Mucosa of descending colon (tissue), 3 donors: ENCODE data around the gene LCN12. TPM values are rescaled to one million over a fixed set of nuclear protein-coding genes. Genes with fewer than 3 reads are reported as not detected.

ENCODE experiments used
- ATAC-seq: fragments of 200-7000 bp; cut with Tn5 transposase; one replicate; pipeline ENCODE4 v1.9.1; 2020; ENCODE audit warnings: mild to moderate bottlenecking, moderate library complexity
- DNase-seq, 3 donors: peaks; one replicate each; pipeline ENCODE4 v3.0.0-alpha.2; 2020
- H3K36me3 ChIP-seq: fragments of 200-600 bp; one replicate; pipeline ENCODE4 v1.8.0; 2021; ENCODE audit warnings: low read depth, mild to moderate bottlenecking
- H3K4me1 ChIP-seq: fragments of 200-600 bp; one replicate; pipeline ENCODE4 v1.8.0; 2021; ENCODE audit warnings: low read depth, mild to moderate bottlenecking
- H3K4me3 ChIP-seq: fragments of 200-600 bp; one replicate; pipeline ENCODE4 v1.8.0; 2021; ENCODE audit warnings: mild to moderate bottlenecking
- H3K9me3 ChIP-seq: fragments of 200-600 bp; one replicate; pipeline ENCODE4 v1.8.0; 2021; ENCODE audit warnings: mild to moderate bottlenecking
- CTCF ChIP-seq: fragments of 200-600 bp; IDR thresholded peaks from one replicate; pipeline ENCODE4 v1.8.0; 2022; ENCODE audit warnings: antibody characterized with exemption, mild to moderate bottlenecking
- intact Hi-C, 2 donors: fragments of 100-400 bp; cut with DNase I in 1 of 2; cut with micrococcal nuclease in 1 of 2; formaldehyde crosslinking; loops; one replicate each; pipeline versions ENCODE4 v1.11.0 to v1.11.1; 2022; cut with DNase I, micrococcal nuclease
- total RNA-seq, 3 donors: library from RNA; stranded (reverse); fragmentation: NEBNext Ultra II Directional in 2 of 3; extraction: Animal tissue kit (Norgen Biotek cat#: 25700) in 2 of 3; gene quantifications; one replicate each; pipeline versions ENCODE4 v1.2.1 to v1.2.4, GENCODE V29; 2021 to 2023
- donor health status: DM: no; HTN: no; CAD: no; lungs with moderate emphysema.
- donor health status: DM: no; HTN: no; CAD: no.
- donor health status: DM: no; HTN: yes; CAD: no.

Gene LCN12
- total RNA-seq, 3 donors from 2014 or later: 6.8 to 10.7 (median 7.6) TPM

- intact Hi-C loops: no loop called here
- Histone ChIP-seq H3K9me3 (no peaks in the 10 kb centered on the region), H3K4me3 (no peak overlapping the region), H3K36me3 (peaks cover 8% of the 10 kb centered on the region), H3K4me1 (no peaks in the 10 kb centered on the region)
- no peak for ATAC-seq
- DNase-seq: no peak
- TF ChIP-seq CTCF: no peak
Measured at GRCh38 chr9:136925414-136926153, 26.5 kb upstream of the LCN12 start.

- peaks cover 8% of the 10 kb centered on the region for H3K36me3 ChIP-seq
- no peak overlapping the region for H3K4me3 ChIP-seq
- no peak for TF ChIP-seq CTCF
- intact Hi-C loops: no loop called here
- H3K4me1 ChIP-seq: peaks cover 3% of the 10 kb centered on the region
- peak; percentile 23 for ATAC-seq
- no peak for DNase-seq
- no peaks in the 10 kb centered on the region for H3K9me3 ChIP-seq
Measured at GRCh38 chr9:136926154-136926704, 25.8 kb upstream of the LCN12 start.

GRCh38 chr9:136926749-136927148 is 25.3 kb upstream of the LCN12 start:
- DNase-seq: no peak
- no peak for ATAC-seq
- no peaks in the 10 kb centered on the region for H3K9me3 ChIP-seq
- H3K4me1 ChIP-seq: peaks cover 8% of the 10 kb centered on the region
- peaks cover 8% of the 10 kb centered on the region for H3K36me3 ChIP-seq
- no peak for TF ChIP-seq CTCF
- H3K4me3 ChIP-seq: no peak overlapping the region
- intact Hi-C loops: no loop called here

- peaks cover 8% of the 10 kb centered on the region for H3K36me3 ChIP-seq
- no peak for ATAC-seq
Measured at GRCh38 chr9:136927343-136928271, 24.5 kb upstream of the LCN12 start.

More at GRCh38 chr9:136927343-136928271, 24.5 kb upstream of the LCN12 start:
- DNase-seq: no peak
- Histone ChIP-seq H3K4me1 (peaks cover 8% of the 10 kb centered on the region), H3K9me3 (no peaks in the 10 kb centered on the region), H3K4me3 (no peak overlapping the region)
- intact Hi-C loops: no loop called here
- TF ChIP-seq CTCF: no peak
